Adrenal gland (tissue), 5 donors: ENCODE measurements around the gene CKM.

Source experiments
- CTCF ChIP-seq, 6 experiments: fragments of 450-650 bp in 4 of 6; fragments of 200-600 bp in 2 of 6; sonication (generic) in 1 of 6; IDR thresholded peaks; 1 replicate in 5 of 6; 2 replicates in 1 of 6; pipeline versions ENCODE4 v1.5.1 to v1.8.0; 2016 to 2021; ENCODE audit warnings: antibody characterized with exemption in 6 of 6, mild to moderate bottlenecking in 2 of 6, moderate library complexity in 1 of 6
- POLR2A ChIP-seq, 2 donors: fragments of 450-650 bp; IDR thresholded peaks; one replicate each; pipeline ENCODE4 v1.6.1; 2017; ENCODE audit warnings: antibody characterized with exemption in 2 of 2, mild to moderate bottlenecking in 2 of 2, moderate library complexity in 1 of 2
- donor health status: DM: no; HTN: no; CAD: no.

GRCh38 chr19:45294291-45295029 is 28.2 kb downstream of the CKM start:
- TF ChIP-seq CTCF (IDR thresholded peaks at IDR 0.05): no peak
- no peak for TF ChIP-seq POLR2A (IDR thresholded peaks at IDR 0.05)
